Adrenal gland (tissue), 12 donors: ENCODE results near the gene CFAP65. TPM values are rescaled to one million over a fixed set of nuclear protein-coding genes. Genes with fewer than 3 reads are reported as not detected.

Source experiments
- DNase-seq, 7 donors: peaks; one replicate each; pipeline ENCODE4 v3.0.0-alpha.2; 2019 to 2020
- H3K27ac ChIP-seq, 5 donors: fragments of 200-600 bp; sonication (generic) in 4 of 5; 1 replicate in 3 of 5; 2 replicates in 2 of 5; pipeline versions ENCODE4 v1.5.1 to v1.8.0; 2016 to 2020; ENCODE audit warnings: mild to moderate bottlenecking in 1 of 5
- H3K27me3 ChIP-seq: fragments of 200-600 bp; 2 replicates; pipeline ENCODE4 v1.8.0; 2021
- H3K36me3 ChIP-seq, 2 donors: fragments of 200-600 bp; replicated peaks in 1 of 2; 1 replicate in 1 of 2; 2 replicates in 1 of 2; pipeline versions ENCODE4 v1.5.1 to v1.8.0; 2018 to 2022
- H3K4me1 ChIP-seq, 2 donors: fragments of 200-600 bp; replicated peaks in 1 of 2; 1 replicate in 1 of 2; 2 replicates in 1 of 2; pipeline versions ENCODE4 v1.5.1 to v1.8.0; 2018 to 2021
- H3K4me3 ChIP-seq, 4 donors: fragments of 200-600 bp; sonication (generic) in 3 of 4; one replicate each; pipeline ENCODE4 v1.5.1; 2016 to 2018
- H3K9me3 ChIP-seq, 3 donors: fragments of 200-600 bp; sonication (generic) in 1 of 3; replicated peaks in 1 of 3; 1 replicate in 2 of 3; 2 replicates in 1 of 3; pipeline versions ENCODE4 v1.5.1 to v1.8.0; 2016 to 2021
- POLR2A ChIP-seq, 2 donors: fragments of 450-650 bp; IDR thresholded peaks; one replicate each; pipeline ENCODE4 v1.6.1; 2017; ENCODE audit warnings: antibody characterized with exemption in 2 of 2, mild to moderate bottlenecking in 2 of 2, moderate library complexity in 1 of 2
- WGBS, 4 donors: extraction: QIAGEN DNeasy Blood & Tissue Kit in 2 of 4; methylation state at CpG; one replicate each; pipeline versions ENCODE4 v1.1.5 to v1.1.7; 2013 to 2017; 5-methylcytosine and 5-hydroxymethylcytosine counted together
- intact Hi-C, 2 donors: fragments of 100-400 bp; cut with DNase I; formaldehyde crosslinking; loops; one replicate each; pipeline versions ENCODE4 v1.14.1 to v1.15.0; 2022 to 2023
- polyA plus RNA-seq, 3 donors: library from polyadenylated mRNA; stranded (reverse); fragments of 200-250 nt in 2 of 3; fragments of 350-450 nt in 1 of 3; fragmentation: Illumina TruSeq in 1 of 3; extraction: RNeasy Lipid Tissue Mini Kit (QIAGEN cat#74804) in 1 of 3; gene quantifications; one replicate each; pipeline ENCODE4 v1.2.3, GENCODE V29; 2013 to 2014
- total RNA-seq, 9 donors: library from RNA; depleted of rRNA in 4 of 9; stranded (reverse); fragments of >200 nt in 4 of 9; fragments of 120-200 nt in 1 of 9; fragmentation: NEBNext Ultra II Directional in 1 of 9; extraction: Animal tissue kit (Norgen Biotek cat#: 25700) in 1 of 9; gene quantifications; one replicate each; pipeline versions ENCODE4 v1.1.0 to v1.2.4, GENCODE V29; 2013 to 2023
- TF ChIP-seq, protein P1 (sequence below), 6 experiments: fragments of 450-650 bp in 4 of 6; fragments of 200-600 bp in 2 of 6; sonication (generic) in 1 of 6; IDR thresholded peaks; 1 replicate in 5 of 6; 2 replicates in 1 of 6; pipeline versions ENCODE4 v1.5.1 to v1.8.0; 2016 to 2021; ENCODE audit warnings: antibody characterized with exemption in 6 of 6, mild to moderate bottlenecking in 2 of 6, moderate library complexity in 1 of 6
- donor health status: healthy with polysubstance abuse.
- donor health status: Bipolar disorder and iron deficiency.
- donor health status: DM: yes; HTN: yes; CAD: no.
- donor health status: DM: no; HTN: no; CAD: no.
- donor health status: DM: no; HTN: no; CAD: no.
- donor health status: DM: yes; HTN: yes; CAD: no.

CFAP65 gene
- total and polyA plus RNA-seq, 12 donors, result 0.04 to 0.16 (median 0.06) TPM; not detected in 7

DNA sequence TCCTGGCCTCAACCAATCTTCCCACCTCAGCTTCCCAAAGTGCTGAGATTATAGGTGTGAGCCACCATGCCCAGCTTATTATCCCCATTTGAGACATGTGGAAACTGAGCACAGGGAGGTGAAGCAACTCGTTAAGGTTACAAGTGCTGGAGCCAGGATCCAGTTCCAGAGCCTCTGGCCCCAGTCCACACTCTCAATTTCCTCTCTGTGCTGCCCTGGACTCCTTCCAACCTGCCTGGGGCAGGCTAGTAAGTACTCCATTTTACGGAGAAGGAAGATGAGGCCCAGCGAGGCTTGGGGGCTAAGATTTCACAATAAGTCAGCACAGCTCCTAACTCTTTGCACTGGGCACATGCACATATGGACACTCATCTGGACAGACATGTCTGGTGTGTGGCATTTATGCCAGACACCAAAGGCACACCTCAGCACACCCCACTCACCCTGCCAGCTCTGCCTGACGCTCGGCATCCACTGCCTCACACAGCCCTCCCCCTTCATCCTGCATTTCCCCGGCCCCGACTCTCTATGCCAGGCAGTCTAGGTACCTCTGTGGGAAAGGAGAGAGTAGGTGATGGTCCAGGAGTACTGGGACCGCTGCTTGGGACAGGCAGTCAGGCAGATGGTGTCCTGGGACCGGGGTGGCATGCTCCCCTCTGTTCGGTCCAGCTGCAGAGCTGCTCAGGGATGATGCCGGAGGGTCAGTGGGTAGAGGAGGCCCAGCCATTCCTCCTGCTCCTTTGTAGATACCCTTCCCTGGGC, 20.5 kb downstream of the CFAP65 start:
- TF ChIP-seq, protein P1, sequence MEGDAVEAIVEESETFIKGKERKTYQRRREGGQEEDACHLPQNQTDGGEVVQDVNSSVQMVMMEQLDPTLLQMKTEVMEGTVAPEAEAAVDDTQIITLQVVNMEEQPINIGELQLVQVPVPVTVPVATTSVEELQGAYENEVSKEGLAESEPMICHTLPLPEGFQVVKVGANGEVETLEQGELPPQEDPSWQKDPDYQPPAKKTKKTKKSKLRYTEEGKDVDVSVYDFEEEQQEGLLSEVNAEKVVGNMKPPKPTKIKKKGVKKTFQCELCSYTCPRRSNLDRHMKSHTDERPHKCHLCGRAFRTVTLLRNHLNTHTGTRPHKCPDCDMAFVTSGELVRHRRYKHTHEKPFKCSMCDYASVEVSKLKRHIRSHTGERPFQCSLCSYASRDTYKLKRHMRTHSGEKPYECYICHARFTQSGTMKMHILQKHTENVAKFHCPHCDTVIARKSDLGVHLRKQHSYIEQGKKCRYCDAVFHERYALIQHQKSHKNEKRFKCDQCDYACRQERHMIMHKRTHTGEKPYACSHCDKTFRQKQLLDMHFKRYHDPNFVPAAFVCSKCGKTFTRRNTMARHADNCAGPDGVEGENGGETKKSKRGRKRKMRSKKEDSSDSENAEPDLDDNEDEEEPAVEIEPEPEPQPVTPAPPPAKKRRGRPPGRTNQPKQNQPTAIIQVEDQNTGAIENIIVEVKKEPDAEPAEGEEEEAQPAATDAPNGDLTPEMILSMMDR (IDR thresholded peaks at IDR 0.05), result no peak
- no peak for TF ChIP-seq POLR2A (IDR thresholded peaks at IDR 0.05)
- H3K27me3 ChIP-seq, result no peaks in the 10 kb centered on the region
- H3K4me1 ChIP-seq, result no peaks in the 10 kb centered on the region
- WGBS, 4 donors, result 64 to 84% (median 76%) methylated on average over 8 to 11 of the region's 11 CpGs
- H3K9me3 ChIP-seq, result no peaks in the 10 kb centered on the region
- no peaks in the 10 kb centered on the region for H3K36me3 ChIP-seq
- intact Hi-C loops, result no loop called here
- no peak overlapping the region for H3K4me3 ChIP-seq
- no peak overlapping the region for H3K27ac ChIP-seq
- DNase-seq, result peak in 1 of 7 donors; percentile 61

DNA sequence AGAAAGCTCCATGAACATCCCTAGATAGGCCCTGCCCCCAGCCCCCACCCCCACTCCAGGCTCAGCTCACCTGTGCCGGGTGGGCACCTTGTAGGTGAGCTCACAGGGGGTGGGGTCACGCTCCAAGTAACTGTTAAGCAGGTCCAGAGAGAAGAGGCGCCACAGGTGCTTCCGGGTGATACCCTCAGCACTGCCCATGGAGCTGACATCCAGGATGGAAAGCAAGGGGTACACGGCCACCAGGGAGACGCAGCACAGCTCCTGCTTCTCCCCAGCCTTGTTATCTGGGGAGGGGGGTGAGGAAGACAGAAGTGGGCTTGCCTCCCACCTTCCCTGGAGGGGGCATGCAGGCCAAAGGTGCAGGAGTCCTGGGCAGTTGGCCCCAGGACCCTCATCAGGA, 21.9 kb downstream of the CFAP65 start:
- Histone ChIP-seq H3K27ac (no peak overlapping the region), H3K4me1 (no peaks in the 10 kb centered on the region), H3K9me3 (no peaks in the 10 kb centered on the region), H3K36me3 (no peaks in the 10 kb centered on the region), H3K27me3 (no peaks in the 10 kb centered on the region), H3K4me3 (no peak overlapping the region)
- WGBS, 4 donors, result 85 to 90% (median 87%) methylated on average over 3 to 6 of the region's 6 CpGs
- TF ChIP-seq POLR2A (IDR thresholded peaks at IDR 0.05), result no peak
- TF ChIP-seq, protein P1 (IDR thresholded peaks at IDR 0.05), result no peak
- intact Hi-C loops, result no loop called here
- no peak for DNase-seq

DNA sequence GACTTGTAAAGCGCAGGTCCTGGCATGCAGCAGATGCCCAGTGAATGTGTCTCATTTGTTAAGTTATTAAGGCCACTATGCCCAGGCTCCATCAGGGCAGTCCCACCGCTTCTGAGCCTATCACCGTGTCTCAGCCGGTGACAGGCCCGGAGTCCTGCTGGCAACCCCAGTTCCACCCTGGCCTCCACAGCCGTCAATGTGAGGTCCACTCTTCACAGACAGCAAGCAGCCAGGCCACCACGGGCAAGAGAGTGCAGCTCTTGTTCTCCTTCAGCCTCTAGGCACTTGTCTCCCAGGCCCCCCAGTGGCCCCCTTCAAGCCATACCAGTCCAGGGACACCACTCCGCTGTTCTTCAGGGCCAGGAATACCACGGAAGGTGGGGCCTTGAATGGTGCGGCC, 22.6 kb downstream of the CFAP65 start:
- Histone ChIP-seq H3K27me3 (no peaks in the 10 kb centered on the region), H3K9me3 (no peaks in the 10 kb centered on the region), H3K4me3 (no peak overlapping the region), H3K36me3 (no peaks in the 10 kb centered on the region), H3K27ac (no peak overlapping the region), H3K4me1 (no peaks in the 10 kb centered on the region)
- no peak for DNase-seq
- WGBS, 4 donors, result 69 to 87% (median 83%) methylated on average over 5 to 10 of the region's 10 CpGs
- intact Hi-C loops, result no loop called here
- TF ChIP-seq, protein P1 (IDR thresholded peaks at IDR 0.05), result no peak
- TF ChIP-seq POLR2A (IDR thresholded peaks at IDR 0.05), result no peak

DNA sequence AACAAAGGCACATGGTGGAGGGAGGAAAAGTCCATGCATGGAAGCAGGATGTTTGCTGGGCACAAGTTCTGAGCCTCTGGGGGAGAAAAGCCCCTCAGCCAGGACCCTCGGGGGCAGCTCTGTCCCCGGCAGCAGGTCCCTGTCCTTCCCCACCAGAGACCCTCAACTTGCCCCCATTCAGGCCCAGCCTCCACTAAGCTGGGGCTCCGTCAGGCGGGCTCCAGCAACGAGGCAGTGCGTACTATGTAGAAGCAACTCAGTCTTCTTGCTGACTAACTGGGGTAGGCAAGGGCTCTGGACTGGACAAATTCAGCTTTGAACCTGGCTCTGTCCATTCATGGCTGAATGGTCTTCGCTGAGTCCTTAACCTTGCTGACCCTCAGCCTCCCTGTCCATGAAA, 23.0 kb downstream of the CFAP65 start:
- 77 to 93% (median 83%) methylated on average over 3 to 7 of the region's 7 CpGs for WGBS, 4 donors
- Histone ChIP-seq H3K36me3 (no peaks in the 10 kb centered on the region), H3K9me3 (no peaks in the 10 kb centered on the region), H3K4me1 (no peaks in the 10 kb centered on the region), H3K27ac (no peak overlapping the region), H3K4me3 (no peak overlapping the region), H3K27me3 (no peaks in the 10 kb centered on the region)
- intact Hi-C loops, result no loop called here
- TF ChIP-seq POLR2A (IDR thresholded peaks at IDR 0.05), result no peak
- TF ChIP-seq, protein P1 (IDR thresholded peaks at IDR 0.05), result no peak
- no peak for DNase-seq
